ENCODE measurements around the gene TSTD1. TPM values are rescaled to one million over a fixed set of nuclear protein-coding genes. Genes with fewer than 3 reads are reported as not detected.

TSTD1 gene
- total RNA-seq, 1 donor from 2014 or later = 9.5 TPM

DNA sequence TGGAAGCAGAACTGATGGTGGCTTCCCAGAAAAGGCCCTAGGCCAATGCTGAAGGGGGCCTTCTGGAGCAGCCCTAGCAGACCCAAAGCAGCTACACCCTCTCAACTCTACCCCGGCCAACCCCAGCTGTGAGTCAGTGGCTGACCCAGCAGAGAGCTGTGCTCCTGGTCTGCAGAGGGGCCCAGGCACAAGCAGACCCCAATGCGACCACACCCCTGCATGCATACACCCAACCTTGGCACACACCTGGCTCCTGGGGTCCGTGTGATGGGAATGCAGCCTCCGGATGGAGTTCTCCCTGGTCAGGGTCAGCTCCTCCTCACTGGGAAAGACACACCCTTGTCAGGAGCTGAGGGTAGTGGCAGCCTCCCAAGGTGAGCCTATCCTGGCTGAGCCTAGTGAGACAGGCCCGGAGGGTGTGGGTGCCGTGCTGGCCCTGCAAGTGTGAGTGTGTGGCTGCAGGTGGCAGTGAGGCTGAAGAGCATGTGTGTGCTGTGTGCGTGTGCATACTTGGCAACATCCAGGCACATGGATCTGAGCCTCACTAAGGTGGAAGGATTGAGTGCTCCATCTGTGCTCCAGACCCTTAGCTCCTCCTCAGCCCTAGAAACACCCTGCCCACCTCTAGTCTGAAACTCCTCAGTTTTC, 34.8 kb upstream of the TSTD1 start:
- Histone ChIP-seq H3K4me3 (ENCODE audit: insufficient read depth, low read depth, low read length) (no peak overlapping the region), H3K36me3 (ENCODE audit: insufficient read depth, low read length) (no peaks in the 10 kb centered on the region), H3K9ac (ENCODE audit: low read length) (no peak overlapping the region), H3K4me2 (ENCODE audit: low read length) (no peak overlapping the region), H3K4me1 (ENCODE audit: insufficient read depth, low read length) (no peaks in the 10 kb centered on the region), H2AFZ (ENCODE audit: low read depth, low read length) (no peak overlapping the region), H3K27ac (ENCODE audit: low read depth, low read length) (no peak overlapping the region), H3K79me2 (ENCODE audit: insufficient read depth, low read length) (no peaks in the 10 kb centered on the region), H3K27me3 (ENCODE audit: insufficient read depth, low read length) (no peaks in the 10 kb centered on the region), H4K20me1 (ENCODE audit: insufficient read depth, low read length) (no peaks in the 10 kb centered on the region), H3K9me3 (ENCODE audit: insufficient read depth, low read depth, low read length) (no peaks in the 10 kb centered on the region)
- DNase-seq (ENCODE audit: low read depth) = no peak
- FAIRE-seq = no peak
- no peak for TF ChIP-seq EZH2 (IDR thresholded peaks at IDR 0.05; ENCODE audit: insufficient read depth, low read length)
- TF ChIP-seq, protein P1, sequence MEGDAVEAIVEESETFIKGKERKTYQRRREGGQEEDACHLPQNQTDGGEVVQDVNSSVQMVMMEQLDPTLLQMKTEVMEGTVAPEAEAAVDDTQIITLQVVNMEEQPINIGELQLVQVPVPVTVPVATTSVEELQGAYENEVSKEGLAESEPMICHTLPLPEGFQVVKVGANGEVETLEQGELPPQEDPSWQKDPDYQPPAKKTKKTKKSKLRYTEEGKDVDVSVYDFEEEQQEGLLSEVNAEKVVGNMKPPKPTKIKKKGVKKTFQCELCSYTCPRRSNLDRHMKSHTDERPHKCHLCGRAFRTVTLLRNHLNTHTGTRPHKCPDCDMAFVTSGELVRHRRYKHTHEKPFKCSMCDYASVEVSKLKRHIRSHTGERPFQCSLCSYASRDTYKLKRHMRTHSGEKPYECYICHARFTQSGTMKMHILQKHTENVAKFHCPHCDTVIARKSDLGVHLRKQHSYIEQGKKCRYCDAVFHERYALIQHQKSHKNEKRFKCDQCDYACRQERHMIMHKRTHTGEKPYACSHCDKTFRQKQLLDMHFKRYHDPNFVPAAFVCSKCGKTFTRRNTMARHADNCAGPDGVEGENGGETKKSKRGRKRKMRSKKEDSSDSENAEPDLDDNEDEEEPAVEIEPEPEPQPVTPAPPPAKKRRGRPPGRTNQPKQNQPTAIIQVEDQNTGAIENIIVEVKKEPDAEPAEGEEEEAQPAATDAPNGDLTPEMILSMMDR (IDR thresholded peaks at IDR 0.05; ENCODE audit: insufficient read depth, low read depth, low read length) = no peak
- no peak overlapping the region for H3K4me3 Mint-ChIP-seq (ENCODE audit: unreplicated experiment)
- H3K4me1 Mint-ChIP-seq (ENCODE audit: low read depth, unreplicated experiment) = peaks cover 22% of the 10 kb centered on the region
- peaks cover 3% of the 10 kb centered on the region for H3K9me3 Mint-ChIP-seq (ENCODE audit: unreplicated experiment)
- peaks cover 2% of the 10 kb centered on the region for H3K27me3 Mint-ChIP-seq (ENCODE audit: low read depth, unreplicated experiment)
- H3K27ac Mint-ChIP-seq (ENCODE audit: unreplicated experiment) = no peak overlapping the region
- H3K36me3 Mint-ChIP-seq (ENCODE audit: low read depth, unreplicated experiment) = peaks cover 11% of the 10 kb centered on the region

DNA sequence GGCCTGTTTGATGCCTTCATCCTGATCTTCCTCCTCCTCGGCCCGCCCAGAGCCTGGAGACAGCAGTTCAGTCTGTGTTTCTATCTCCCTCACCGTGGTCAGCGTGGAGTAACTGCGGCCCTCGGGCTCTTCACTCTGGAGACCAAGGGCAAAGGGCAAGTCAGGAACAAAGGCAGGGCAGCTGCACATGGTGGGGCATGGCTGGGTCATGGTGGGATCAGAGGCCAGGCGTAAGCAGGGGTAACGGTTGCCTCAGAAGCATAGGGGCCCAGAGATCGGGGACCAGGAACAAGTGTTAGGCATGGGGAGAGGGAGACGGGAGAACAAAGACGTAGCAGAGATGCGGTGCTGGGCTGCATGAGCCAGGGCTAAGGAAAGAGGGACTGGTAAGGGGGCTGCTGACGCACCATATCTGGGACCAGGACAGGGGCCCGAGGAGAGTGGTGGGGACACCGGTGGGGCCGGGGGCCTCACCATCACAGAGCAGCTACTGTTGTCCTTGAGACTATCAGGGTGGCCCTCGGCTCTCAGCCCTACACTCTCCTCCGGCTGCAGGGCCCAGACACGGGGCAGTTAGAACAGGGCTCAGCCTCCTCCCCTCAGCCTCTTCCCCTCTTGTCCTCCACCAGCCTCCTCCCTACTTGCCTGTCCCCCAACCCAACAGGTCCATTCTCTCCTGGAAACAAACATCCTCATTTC, 34.1 kb upstream of the TSTD1 start:
- Mint-ChIP-seq H3K4me1 (ENCODE audit: low read depth, unreplicated experiment) (peaks cover 22% of the 10 kb centered on the region), H3K36me3 (ENCODE audit: low read depth, unreplicated experiment) (peaks cover 11% of the 10 kb centered on the region), H3K27me3 (ENCODE audit: low read depth, unreplicated experiment) (peaks cover 3% of the 10 kb centered on the region), H3K4me3 (ENCODE audit: unreplicated experiment) (peak overlapping the region; percentile 50), H3K27ac (ENCODE audit: unreplicated experiment) (peak overlapping the region; percentile 34), H3K9me3 (ENCODE audit: unreplicated experiment) (peaks cover 3% of the 10 kb centered on the region)
- Histone ChIP-seq H3K9ac (ENCODE audit: low read length) (no peak overlapping the region), H4K20me1 (ENCODE audit: insufficient read depth, low read length) (no peaks in the 10 kb centered on the region), H3K4me2 (ENCODE audit: low read length) (no peak overlapping the region), H2AFZ (ENCODE audit: low read depth, low read length) (no peak overlapping the region), H3K27me3 (ENCODE audit: insufficient read depth, low read length) (no peaks in the 10 kb centered on the region), H3K27ac (ENCODE audit: low read depth, low read length) (no peak overlapping the region), H3K36me3 (ENCODE audit: insufficient read depth, low read length) (no peaks in the 10 kb centered on the region), H3K4me3 (ENCODE audit: insufficient read depth, low read depth, low read length) (no peak overlapping the region), H3K4me1 (ENCODE audit: insufficient read depth, low read length) (no peaks in the 10 kb centered on the region), H3K79me2 (ENCODE audit: insufficient read depth, low read length) (no peaks in the 10 kb centered on the region), H3K9me3 (ENCODE audit: insufficient read depth, low read depth, low read length) (no peaks in the 10 kb centered on the region)
- no peak for TF ChIP-seq EZH2 (IDR thresholded peaks at IDR 0.05; ENCODE audit: insufficient read depth, low read length)
- TF ChIP-seq, protein P1 (IDR thresholded peaks at IDR 0.05; ENCODE audit: insufficient read depth, low read depth, low read length) = no peak
- DNase-seq (ENCODE audit: low read depth) (no peak), FAIRE-seq (no peak)

DNA sequence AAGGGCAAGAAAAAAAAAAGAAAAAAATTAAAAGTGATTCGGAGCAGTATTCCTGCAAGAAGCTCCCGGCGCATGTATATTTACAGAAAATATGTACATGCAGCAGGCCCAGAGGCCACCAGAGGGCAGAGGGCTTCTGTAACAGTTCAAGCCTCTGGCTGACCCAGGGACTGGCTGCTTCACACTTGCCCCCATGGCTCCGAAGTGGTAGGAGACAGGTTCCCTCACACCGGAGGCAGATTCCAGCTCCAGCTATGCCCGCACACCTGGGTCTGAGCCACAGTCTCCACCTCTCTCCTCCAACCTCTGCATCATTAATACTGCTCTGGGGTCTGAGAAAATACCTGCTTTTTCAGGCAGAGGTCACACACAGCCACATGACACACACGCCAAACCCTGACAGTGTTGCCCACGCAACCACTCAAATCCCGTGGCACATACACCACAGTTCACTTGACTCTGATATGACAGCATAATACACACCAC, 33.2 kb upstream of the TSTD1 start:
- no peaks in the 10 kb centered on the region for H3K4me1 ChIP-seq (ENCODE audit: insufficient read depth, low read length)
- no peaks in the 10 kb centered on the region for H3K36me3 ChIP-seq (ENCODE audit: insufficient read depth, low read length)
- Mint-ChIP-seq H3K4me1 (ENCODE audit: low read depth, unreplicated experiment) (peaks cover 22% of the 10 kb centered on the region), H3K27me3 (ENCODE audit: low read depth, unreplicated experiment) (peaks cover 8% of the 10 kb centered on the region), H3K9me3 (ENCODE audit: unreplicated experiment) (peaks cover 3% of the 10 kb centered on the region), H3K27ac (ENCODE audit: unreplicated experiment) (peak overlapping the region; percentile 55), H3K4me3 (ENCODE audit: unreplicated experiment) (no peak overlapping the region), H3K36me3 (ENCODE audit: low read depth, unreplicated experiment) (peaks cover 11% of the 10 kb centered on the region)
- FAIRE-seq (no peak), DNase-seq (ENCODE audit: low read depth) (no peak)
- no peak overlapping the region for H3K4me2 ChIP-seq (ENCODE audit: low read length)
- H3K27me3 ChIP-seq (ENCODE audit: insufficient read depth, low read length) = no peaks in the 10 kb centered on the region
- H4K20me1 ChIP-seq (ENCODE audit: insufficient read depth, low read length) = no peaks in the 10 kb centered on the region
- no peak for TF ChIP-seq EZH2 (IDR thresholded peaks at IDR 0.05; ENCODE audit: insufficient read depth, low read length)
- TF ChIP-seq, protein P1 (IDR thresholded peaks at IDR 0.05; ENCODE audit: insufficient read depth, low read depth, low read length) = peak; percentile 17
- no peak overlapping the region for H3K27ac ChIP-seq (ENCODE audit: low read depth, low read length)
- H3K79me2 ChIP-seq (ENCODE audit: insufficient read depth, low read length) = no peaks in the 10 kb centered on the region
- H3K4me3 ChIP-seq (ENCODE audit: insufficient read depth, low read depth, low read length) = no peak overlapping the region
- H2AFZ ChIP-seq (ENCODE audit: low read depth, low read length) = peak overlapping the region; percentile 10
- H3K9ac ChIP-seq (ENCODE audit: low read length) = no peak overlapping the region
- H3K9me3 ChIP-seq (ENCODE audit: insufficient read depth, low read depth, low read length) = no peaks in the 10 kb centered on the region
